BJ (cell line): ENCODE measurements around the gene ENDOG. TPM values are rescaled to one million over a fixed set of nuclear protein-coding genes. Genes with fewer than 3 reads are reported as not detected.

Source experiments
- CTCF ChIA-PET: fragments of 350-600 bp; formaldehyde crosslinking; extraction: SDS; loops from one replicate; lab custom pipeline; 2021; ENCODE audit warnings: antibody characterized with exemption, inconsistent platforms; lab: Yijun Ruan, JAX
- POLR2A ChIA-PET: fragments of 300-600 bp; sonication (Branson Sonifier 250); formaldehyde crosslinking; extraction: SDS; loops from one replicate; lab custom pipeline; 2021; ENCODE audit warnings: antibody characterized with exemption; lab: Charles Lee
- DNase-seq: peaks from one replicate; pipeline ENCODE4 v3.0.0-alpha.2; 2011; ENCODE audit warnings: low read depth
- H3K27me3 ChIP-seq: 2 replicates; pipeline ENCODE4 v1.6.0; 2011; ENCODE audit warnings: low read length; ENCODE audit not compliant: control insufficient read depth, insufficient read depth
- H3K36me3 ChIP-seq: 2 replicates; pipeline ENCODE4 v1.5.1; 2011; ENCODE audit warnings: low read length; ENCODE audit not compliant: control insufficient read depth, insufficient read depth
- H3K4me3 ChIP-seq: 2 replicates; pipeline ENCODE4 v1.5.1; 2011; ENCODE audit warnings: low read depth, mild to moderate bottlenecking, control low read depth, low read length
- CTCF ChIP-seq: IDR thresholded peaks from 2 replicates; pipeline ENCODE4 v1.5.1; 2011; ENCODE audit warnings: low read depth, mild to moderate bottlenecking, control low read depth, inconsistent platforms, low read length, moderate library complexity; ENCODE audit not compliant: insufficient read depth
- polyA plus RNA-seq: library from polyadenylated mRNA; depleted of rRNA; stranded (reverse); fragments of >200 nt; gene quantifications from 2 replicates; pipeline ENCODE4 v1.2.3, GENCODE V29; 2011

The ENDOG gene
- polyA plus RNA-seq, 1 experiment, result 20.7 TPM

- H3K36me3 ChIP-seq, result peaks cover 27% of the 10 kb centered on the region
- H3K4me3 ChIP-seq, result no peak overlapping the region
- CTCF ChIA-PET, result no interaction called here
Measured at GRCh38 chr9:128823362-128823902, 5.1 kb downstream of the ENDOG start.

GRCh38 chr9:128823903-128824406 is 5.7 kb downstream of the ENDOG start:
- no peak for DNase-seq
- ChIA-PET CTCF (no interaction called here), POLR2A (no interaction called here)
- Histone ChIP-seq H3K36me3 (peaks cover 27% of the 10 kb centered on the region), H3K4me3 (no peak overlapping the region), H3K27me3 (no peaks in the 10 kb centered on the region)
- no peak for TF ChIP-seq CTCF

More at GRCh38 chr9:128823362-128823902, 5.1 kb downstream of the ENDOG start:
- DNase-seq, result no peak
- POLR2A ChIA-PET, result no interaction called here
- no peak for TF ChIP-seq CTCF
- H3K27me3 ChIP-seq, result no peaks in the 10 kb centered on the region

- H3K4me3 ChIP-seq, result no peak overlapping the region
- DNase-seq, result no peak
- H3K27me3 ChIP-seq, result no peaks in the 10 kb centered on the region
- ChIA-PET CTCF (no interaction called here), POLR2A (no interaction called here)
- TF ChIP-seq CTCF, result no peak
- H3K36me3 ChIP-seq, result peaks cover 27% of the 10 kb centered on the region
Measured at GRCh38 chr9:128824911-128825310, 6.6 kb downstream of the ENDOG start.

GRCh38 chr9:128825923-128826700 is 7.8 kb downstream of the ENDOG start:
- ChIA-PET CTCF (no interaction called here), POLR2A (no interaction called here)
- no peaks in the 10 kb centered on the region for H3K27me3 ChIP-seq
- no peak for TF ChIP-seq CTCF
- H3K36me3 ChIP-seq, result peaks cover 27% of the 10 kb centered on the region
- DNase-seq, result no peak
- no peak overlapping the region for H3K4me3 ChIP-seq

- DNase-seq, result no peak
- TF ChIP-seq CTCF, result no peak
- CTCF ChIA-PET, result interaction anchor here (1.5 kb wide), 1 partner anchor 10 kb away, joined by 12 read pairs; the partner anchor contains the start of gene ENDOG
- no peak overlapping the region for H3K4me3 ChIP-seq
- POLR2A ChIA-PET, result no interaction called here
- no peaks in the 10 kb centered on the region for H3K27me3 ChIP-seq
- peaks cover 20% of the 10 kb centered on the region for H3K36me3 ChIP-seq
Measured at GRCh38 chr9:128828267-128828666, 10.0 kb downstream of the ENDOG start.
